GM19324 (cell line): ENCODE results near the gene LARGE1.

ENCODE experiments used
- ATAC-seq: cut with Tn5 transposase; IDR thresholded peaks from one replicate; pipeline ENCODE4 v1.9.1; 2021; ENCODE audit warnings: mild to moderate bottlenecking, moderate library complexity; ENCODE audit not compliant: unreplicated experiment, low FRiP score

LARGE1 gene

GRCh38 chr22:33914699-33915098 is 5.6 kb downstream of the LARGE1 start:
- ATAC-seq, result no peak

- ATAC-seq, result no peak
Measured at GRCh38 chr22:33914131-33914530, 6.1 kb downstream of the LARGE1 start.

- ATAC-seq, result no peak
Measured at GRCh38 chr22:33913188-33913587, 7.1 kb downstream of the LARGE1 start.

- ATAC-seq, result no peak
Measured at GRCh38 chr22:33909911-33910310, 10.4 kb downstream of the LARGE1 start.

- no peak for ATAC-seq
Measured at GRCh38 chr22:33909075-33909458, 11.2 kb downstream of the LARGE1 start.

GRCh38 chr22:33908171-33909074 is 11.9 kb downstream of the LARGE1 start:
- no peak for ATAC-seq

GRCh38 chr22:33906954-33907353 is 13.3 kb downstream of the LARGE1 start:
- ATAC-seq, result no peak

- ATAC-seq, result no peak
Measured at GRCh38 chr22:33906475-33906874, 13.8 kb downstream of the LARGE1 start.

- ATAC-seq, result no peak
Measured at GRCh38 chr22:33903012-33903411, 17.3 kb downstream of the LARGE1 start.

GRCh38 chr22:33902073-33902472 is 18.2 kb downstream of the LARGE1 start:
- ATAC-seq, result no peak

GRCh38 chr22:33898121-33898520 is 22.2 kb downstream of the LARGE1 start:
- no peak for ATAC-seq

GRCh38 chr22:33897448-33897835 is 22.8 kb downstream of the LARGE1 start:
- no peak for ATAC-seq

GRCh38 chr22:33896575-33897447 is 23.5 kb downstream of the LARGE1 start:
- ATAC-seq, result no peak

- no peak for ATAC-seq
Measured at GRCh38 chr22:33896154-33896553, 24.1 kb downstream of the LARGE1 start.

GRCh38 chr22:33895444-33895843 is 24.8 kb downstream of the LARGE1 start:
- ATAC-seq, result no peak

GRCh38 chr22:33894515-33894914 is 25.8 kb downstream of the LARGE1 start:
- no peak for ATAC-seq

- ATAC-seq, result no peak
Measured at GRCh38 chr22:33894036-33894435, 26.2 kb downstream of the LARGE1 start.

GRCh38 chr22:33893512-33893911 is 26.8 kb downstream of the LARGE1 start:
- no peak for ATAC-seq

GRCh38 chr22:33891992-33892391 is 28.3 kb downstream of the LARGE1 start:
- no peak for ATAC-seq

GRCh38 chr22:33891455-33891854 is 28.8 kb downstream of the LARGE1 start:
- ATAC-seq, result no peak

GRCh38 chr22:33889748-33890147 is 30.5 kb downstream of the LARGE1 start:
- no peak for ATAC-seq
